H9 (cell line): ENCODE measurements around the gene ANAPC16. TPM values are rescaled to one million over a fixed set of nuclear protein-coding genes. Genes with fewer than 3 reads are reported as not detected.

Source experiments
- DNase-seq: peaks from one replicate; pipeline ENCODE4 v3.0.0-alpha.2; 2017
- H2AFZ ChIP-seq: one replicate; pipeline ENCODE4 v1.6.1; 2013; ENCODE audit warnings: mild to moderate bottlenecking, low read length, control low read depth, moderate library complexity
- H2AK5ac ChIP-seq: 2 replicates; pipeline ENCODE4 v1.6.1; 2013; ENCODE audit warnings: low read length, control low read depth, mixed read lengths; ENCODE audit not compliant: insufficient read length
- H2BK120ac ChIP-seq: one replicate; pipeline ENCODE4 v1.6.1; 2013; ENCODE audit warnings: low read depth, mild to moderate bottlenecking, low read length, control low read depth, inconsistent platforms; ENCODE audit not compliant: poor library complexity, severe bottlenecking
- H2BK12ac ChIP-seq: 2 replicates; pipeline ENCODE4 v1.6.1; 2013; ENCODE audit warnings: low read length, control low read depth, mixed read lengths, low read depth; ENCODE audit not compliant: insufficient read length
- H2BK15ac ChIP-seq: 2 replicates; pipeline ENCODE4 v1.6.1; 2013; ENCODE audit warnings: low read depth, low read length, control low read depth
- H2BK20ac ChIP-seq: one replicate; pipeline ENCODE4 v1.6.1; 2013; ENCODE audit warnings: low read depth, mild to moderate bottlenecking, low read length, control low read depth, inconsistent platforms; ENCODE audit not compliant: poor library complexity, severe bottlenecking
- H2BK5ac ChIP-seq: 2 replicates; pipeline ENCODE4 v1.6.1; 2013; ENCODE audit warnings: low read length, control low read depth, mixed read lengths; ENCODE audit not compliant: insufficient read length
- H3K14ac ChIP-seq: 2 replicates; pipeline ENCODE4 v1.6.1; 2013; ENCODE audit warnings: low read length, control low read depth; ENCODE audit not compliant: insufficient read depth
- H3K18ac ChIP-seq: 2 replicates; pipeline ENCODE4 v1.6.1; 2013; ENCODE audit warnings: low read depth, mild to moderate bottlenecking, mixed read lengths, low read length, control low read depth; ENCODE audit not compliant: insufficient read length
- H3K23ac ChIP-seq: 2 replicates; pipeline ENCODE4 v1.6.1; 2013; ENCODE audit warnings: low read length, control low read depth, mixed read lengths, low read depth; ENCODE audit not compliant: insufficient read length
- H3K23me2 ChIP-seq: 2 replicates; pipeline ENCODE4 v1.6.1; 2013; ENCODE audit warnings: low read depth, mild to moderate bottlenecking, mixed read lengths, low read length, control low read depth; ENCODE audit not compliant: insufficient read length, poor library complexity, severe bottlenecking
- H3K27ac ChIP-seq: 2 replicates; pipeline ENCODE4 v1.5.1; 2013; ENCODE audit warnings: low read length, control low read depth, mixed read lengths, low read depth; ENCODE audit not compliant: insufficient read length
- H3K27me3 ChIP-seq: 2 replicates; pipeline ENCODE4 v1.6.1; 2013; ENCODE audit warnings: low read length, control low read depth, inconsistent platforms; ENCODE audit not compliant: insufficient read depth
- H3K4ac ChIP-seq: 2 replicates; pipeline ENCODE4 v1.6.1; 2013; ENCODE audit warnings: low read depth, mild to moderate bottlenecking, control low read depth, inconsistent platforms, low read length, moderate library complexity
- H3K4me1 ChIP-seq: 2 replicates; pipeline ENCODE4 v1.6.1; 2013; ENCODE audit warnings: low read length, control low read depth, inconsistent platforms; ENCODE audit not compliant: insufficient read depth
- H3K4me2 ChIP-seq: 2 replicates; pipeline ENCODE4 v1.6.1; 2013; ENCODE audit warnings: low read length, control low read depth, mixed read lengths; ENCODE audit not compliant: insufficient read length, insufficient read depth
- H3K56ac ChIP-seq: 2 replicates; pipeline ENCODE4 v1.6.1; 2013; ENCODE audit warnings: low read depth, mild to moderate bottlenecking, mixed read lengths, low read length, control low read depth; ENCODE audit not compliant: insufficient read length
- H3K79me1 ChIP-seq: 2 replicates; pipeline ENCODE4 v1.6.1; 2013; ENCODE audit warnings: low read depth, mild to moderate bottlenecking, moderate library complexity, low read length, control low read depth, inconsistent platforms; ENCODE audit not compliant: insufficient read depth, poor library complexity, severe bottlenecking
- H3K79me2 ChIP-seq: 2 replicates; pipeline ENCODE4 v1.6.1; 2013; ENCODE audit warnings: low read length, control low read depth, inconsistent platforms; ENCODE audit not compliant: insufficient read depth
- H3K9ac ChIP-seq: 2 replicates; pipeline ENCODE4 v1.6.1; 2013; ENCODE audit warnings: low read length, control low read depth, mixed read lengths; ENCODE audit not compliant: insufficient read length; ENCODE audit errors: extremely low read depth
- H3K9me3 ChIP-seq: one replicate; pipeline ENCODE4 v1.6.1; 2013; ENCODE audit warnings: low read depth, low read length, inconsistent platforms; ENCODE audit not compliant: control insufficient read depth
- H3T11ph ChIP-seq: one replicate; pipeline ENCODE4 v1.6.1; 2013; ENCODE audit warnings: mild to moderate bottlenecking, low read length, control low read depth, inconsistent platforms
- H4K20me1 ChIP-seq: one replicate; pipeline ENCODE4 v1.6.1; 2013; ENCODE audit not compliant: control insufficient read depth, insufficient read length, insufficient read depth
- H4K5ac ChIP-seq: 2 replicates; pipeline ENCODE4 v1.6.1; 2013; ENCODE audit warnings: low read depth, mild to moderate bottlenecking, mixed read lengths, low read length, control low read depth; ENCODE audit not compliant: insufficient read length
- H4K8ac ChIP-seq: replicated peaks from 2 replicates; pipeline ENCODE4 v1.6.1; 2013; ENCODE audit warnings: low read length, control low read depth, mixed read lengths, low read depth; ENCODE audit not compliant: insufficient read length
- H4K91ac ChIP-seq: 2 replicates; pipeline ENCODE4 v1.6.1; 2013; ENCODE audit warnings: low read depth, mild to moderate bottlenecking, moderate library complexity, mixed read lengths, low read length, control low read depth; ENCODE audit not compliant: insufficient read length
- H3K27ac Mint-ChIP-seq, 3 experiments: 2 replicates in 2 of 3; 3 replicates in 1 of 3; pipeline ENCODE4 v1.8.0; 2020 to 2021; ENCODE audit warnings: mixed read lengths in 3 of 3, mild to moderate bottlenecking in 1 of 3, moderate library complexity in 1 of 3
- H3K27me3 Mint-ChIP-seq: 2 replicates; pipeline ENCODE4 v1.8.0; 2021; ENCODE audit warnings: low read depth, mild to moderate bottlenecking, moderate library complexity, mixed read lengths
- H3K36me3 Mint-ChIP-seq, 3 experiments: 2 replicates in 2 of 3; 3 replicates in 1 of 3; pipeline ENCODE4 v1.8.0; 2020 to 2021; ENCODE audit warnings: low read depth in 3 of 3, mixed read lengths in 3 of 3; ENCODE audit not compliant: insufficient read depth in 1 of 3
- H3K4me1 Mint-ChIP-seq, 2 experiments: 2 replicates each; pipeline ENCODE4 v1.8.0; 2020; ENCODE audit warnings: mixed read lengths in 2 of 2
- H3K4me3 Mint-ChIP-seq, 2 experiments: 2 replicates in 1 of 2; 3 replicates in 1 of 2; pipeline ENCODE4 v1.8.0; 2020 to 2021; ENCODE audit warnings: mild to moderate bottlenecking in 2 of 2, mixed read lengths in 2 of 2, moderate library complexity in 1 of 2
- H3K9me3 Mint-ChIP-seq, 2 experiments: 2 replicates in 1 of 2; 3 replicates in 1 of 2; pipeline ENCODE4 v1.8.0; 2020; ENCODE audit warnings: mild to moderate bottlenecking in 2 of 2, mixed read lengths in 2 of 2, moderate library complexity in 1 of 2
- WGBS: extraction: QIAGEN DNeasy Blood & Tissue Kit; methylation state at CpG from one replicate; pipeline ENCODE4 v1.1.7; 2013; ENCODE audit warnings: missing lambda C conversion rate, low lambda C conversion rate, mixed read lengths; ENCODE audit not compliant: insufficient read length; ENCODE audit errors: extremely low coverage; 5-methylcytosine and 5-hydroxymethylcytosine counted together
- total RNA-seq: library from RNA; stranded (reverse); gene quantifications from 2 replicates; pipeline ENCODE4 v1.2.1, GENCODE V29; 2021
- TF ChIP-seq, protein P1 (sequence below): fragments of 200-600 bp; sonication (generic); conservative IDR thresholded peaks from 3 replicates; pipeline ENCODE4 v1.8.0; 2021; ENCODE audit warnings: antibody characterized with exemption, mild to moderate bottlenecking

The ANAPC16 gene
- total RNA-seq, 1 experiment from 2014 or later, result 66.6 TPM

DNA sequence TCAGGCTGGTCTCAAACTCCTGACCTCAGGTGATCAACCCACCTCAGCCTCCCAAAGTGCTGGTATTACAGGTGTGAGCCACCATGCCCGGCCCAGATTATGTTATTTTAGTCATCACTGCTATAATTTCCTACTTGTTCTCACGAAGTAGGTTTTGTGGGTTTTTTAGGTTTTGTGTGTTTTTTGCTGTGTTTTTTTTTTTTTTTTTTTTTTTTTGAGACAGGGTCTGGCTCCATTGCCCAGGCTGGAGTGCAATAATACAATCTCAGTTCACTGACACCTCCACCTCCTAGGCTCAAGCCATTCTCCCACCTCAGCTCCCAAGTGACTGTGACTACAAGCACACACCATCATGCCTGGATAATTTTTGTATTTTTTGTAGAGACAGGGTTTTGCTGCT, 20.9 kb upstream of the ANAPC16 start:
- H2BK15ac ChIP-seq, result no peak overlapping the region
- H2BK5ac ChIP-seq, result no peak overlapping the region
- no peak overlapping the region for H2BK12ac ChIP-seq
- no peak overlapping the region for H2AK5ac ChIP-seq
- no peak overlapping the region for H3K56ac ChIP-seq
- H3K27me3 ChIP-seq, result no peaks in the 10 kb centered on the region
- H3K9ac ChIP-seq, result no peak overlapping the region
- H3K18ac ChIP-seq, result no peak overlapping the region
- TF ChIP-seq, protein P1, sequence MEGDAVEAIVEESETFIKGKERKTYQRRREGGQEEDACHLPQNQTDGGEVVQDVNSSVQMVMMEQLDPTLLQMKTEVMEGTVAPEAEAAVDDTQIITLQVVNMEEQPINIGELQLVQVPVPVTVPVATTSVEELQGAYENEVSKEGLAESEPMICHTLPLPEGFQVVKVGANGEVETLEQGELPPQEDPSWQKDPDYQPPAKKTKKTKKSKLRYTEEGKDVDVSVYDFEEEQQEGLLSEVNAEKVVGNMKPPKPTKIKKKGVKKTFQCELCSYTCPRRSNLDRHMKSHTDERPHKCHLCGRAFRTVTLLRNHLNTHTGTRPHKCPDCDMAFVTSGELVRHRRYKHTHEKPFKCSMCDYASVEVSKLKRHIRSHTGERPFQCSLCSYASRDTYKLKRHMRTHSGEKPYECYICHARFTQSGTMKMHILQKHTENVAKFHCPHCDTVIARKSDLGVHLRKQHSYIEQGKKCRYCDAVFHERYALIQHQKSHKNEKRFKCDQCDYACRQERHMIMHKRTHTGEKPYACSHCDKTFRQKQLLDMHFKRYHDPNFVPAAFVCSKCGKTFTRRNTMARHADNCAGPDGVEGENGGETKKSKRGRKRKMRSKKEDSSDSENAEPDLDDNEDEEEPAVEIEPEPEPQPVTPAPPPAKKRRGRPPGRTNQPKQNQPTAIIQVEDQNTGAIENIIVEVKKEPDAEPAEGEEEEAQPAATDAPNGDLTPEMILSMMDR, result no peak
- no peak overlapping the region for H2AFZ ChIP-seq
- no peak overlapping the region for H3K4me2 ChIP-seq
- no peak for DNase-seq
- no peaks in the 10 kb centered on the region for H3K4me1 ChIP-seq
- no CpG with 5 or more reads among the region's 2 CpGs for WGBS
- Mint-ChIP-seq H3K4me3 (no peak overlapping the region), H3K36me3 (peaks cover 13 to 51% (median 27%) of the 10 kb centered on the region in 3 experiments; a peak in 6 of 7 replicates), H3K4me1 (no peaks in the 10 kb centered on the region), H3K27me3 (no peaks in the 10 kb centered on the region), H3K27ac (no peak overlapping the region), H3K9me3 (no peaks in the 10 kb centered on the region)
- no peak overlapping the region for H3T11ph ChIP-seq
- H2BK120ac ChIP-seq, result no peak overlapping the region
- no peak overlapping the region for H4K91ac ChIP-seq
- no peaks in the 10 kb centered on the region for H3K79me2 ChIP-seq
- H4K5ac ChIP-seq, result no peak overlapping the region
- no peak overlapping the region for H3K23ac ChIP-seq
- no peaks in the 10 kb centered on the region for H3K9me3 ChIP-seq
- H3K23me2 ChIP-seq, result no peaks in the 10 kb centered on the region
- no peaks in the 10 kb centered on the region for H3K79me1 ChIP-seq
- no peak overlapping the region for H3K14ac ChIP-seq
- H3K4ac ChIP-seq, result no peak overlapping the region
- no peaks in the 10 kb centered on the region for H4K20me1 ChIP-seq
- H4K8ac ChIP-seq, result no peak overlapping the region
- no peak overlapping the region for H3K27ac ChIP-seq
- no peak overlapping the region for H2BK20ac ChIP-seq
